ENCODE measurements around the gene HDGFL2. TPM values are rescaled to one million over a fixed set of nuclear protein-coding genes. Genes with fewer than 3 reads are reported as not detected.

Gene HDGFL2
- polyA plus RNA-seq, 3 donors, result 7.0 to 13.2 (median 10.5) TPM

DNA sequence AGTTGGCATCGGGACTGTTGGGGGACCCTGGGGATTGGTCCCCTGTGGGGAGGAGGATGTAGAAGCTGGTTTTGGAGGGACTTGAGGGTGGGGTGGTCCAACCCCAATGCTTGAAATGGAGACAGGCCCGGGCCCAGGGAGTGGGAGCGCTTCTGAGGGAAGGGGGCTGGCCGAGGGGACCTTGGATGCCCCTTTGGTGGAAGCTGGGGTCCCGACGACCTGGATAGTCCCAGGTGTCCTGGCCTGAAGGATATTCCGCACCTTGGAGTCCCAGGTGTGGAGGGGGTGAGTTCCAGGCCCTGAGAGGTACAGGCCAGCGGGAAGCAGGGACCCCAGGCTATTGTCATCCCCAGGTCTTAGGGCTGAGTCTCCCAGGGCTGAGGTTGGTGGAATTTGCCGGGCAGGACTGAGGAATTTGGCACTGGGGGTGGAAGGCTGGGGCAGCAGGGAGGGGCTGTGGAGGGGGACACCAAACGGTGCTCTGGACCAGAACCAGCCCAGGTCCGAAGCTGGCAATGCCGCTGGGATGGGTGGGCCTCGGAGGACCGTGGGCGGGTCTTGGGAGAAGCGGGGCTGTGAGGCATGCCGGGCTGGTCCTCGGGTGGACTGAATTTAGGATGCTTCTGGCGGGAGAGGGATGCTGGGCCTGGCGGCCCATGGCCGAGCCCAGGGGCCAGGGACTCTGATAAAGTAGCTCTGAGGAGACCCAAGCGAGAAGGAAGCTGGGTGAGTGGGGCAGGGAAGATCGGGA lies 1.8 kb downstream of the HDGFL2 start:
- Histone ChIP-seq H3K9ac (ENCODE audit: insufficient read depth, low read length, poor library complexity, severe bottlenecking) (peak overlapping the region; percentile 45), H3K79me2 (ENCODE audit: insufficient read depth, low read length) (peaks cover 17% of the 10 kb centered on the region), H3K4me3 (replicated peaks in 1 of 3; ENCODE audit: low read depth in 2 of 3, low read length in 3 of 3) (peak overlapping the region in 1 of 3 experiments; percentile 36), H2AFZ (ENCODE audit: insufficient read depth, low read depth, low read length, poor library complexity, severe bottlenecking) (no peak overlapping the region), H3K36me3 (replicated peaks in 1 of 2; ENCODE audit: control insufficient read depth in 1 of 2, insufficient read depth in 2 of 2, low read length in 2 of 2) (peaks cover 20 to 32% of the 10 kb centered on the region in 2 donors), H3K4me1 (ENCODE audit: control insufficient read depth in 1 of 2, insufficient read depth in 2 of 2, low read length in 2 of 2) (peaks cover 30 to 35% of the 10 kb centered on the region in 2 donors), H4K20me1 (ENCODE audit: insufficient read depth, low read length) (peaks cover 26% of the 10 kb centered on the region), H3K9me3 (replicated peaks in 1 of 2; ENCODE audit: control insufficient read depth in 1 of 2, insufficient read depth in 1 of 2, low read length in 2 of 2) (no peaks in the 10 kb centered on the region), H3K4me2 (replicated peaks; ENCODE audit: extremely low read depth, low read length, poor library complexity, severe bottlenecking) (peak overlapping the region; percentile 52), H3K27me3 (ENCODE audit: control insufficient read depth in 2 of 2, insufficient read depth in 2 of 2, low read length in 2 of 2) (no peaks in the 10 kb centered on the region), H3K27ac (ENCODE audit: low read depth in 1 of 2, low read length in 2 of 2) (no peak overlapping the region)
- intact Hi-C loops (cut with micrococcal nuclease), result loop anchor here in 1 of 2 donors (2.0 to 5.0 kb wide), 2 partner anchors 131 to 227 kb away; partner anchors contain the start of genes MPND and YJU2
- Mint-ChIP-seq H3K27me3 (ENCODE audit: low read depth in 3 of 3) (peaks cover 0 to 1% (median 0%) of the 10 kb centered on the region in 3 donors), H3K27ac (peak overlapping the region in 3 of 7 donors; percentile 60 to 71 (median 68)), H3K9me3 (no peaks in the 10 kb centered on the region), H3K36me3 (peaks cover 18 to 39% of the 10 kb centered on the region in 2 donors), H3K4me3 (peak overlapping the region; percentile 58 to 79), H3K4me1 (peaks cover 24% of the 10 kb centered on the region)
- WGBS (ENCODE audit: insufficient coverage), result 30% methylated on average over 20 of the region's 23 CpGs
- TF ChIP-seq, protein P1, sequence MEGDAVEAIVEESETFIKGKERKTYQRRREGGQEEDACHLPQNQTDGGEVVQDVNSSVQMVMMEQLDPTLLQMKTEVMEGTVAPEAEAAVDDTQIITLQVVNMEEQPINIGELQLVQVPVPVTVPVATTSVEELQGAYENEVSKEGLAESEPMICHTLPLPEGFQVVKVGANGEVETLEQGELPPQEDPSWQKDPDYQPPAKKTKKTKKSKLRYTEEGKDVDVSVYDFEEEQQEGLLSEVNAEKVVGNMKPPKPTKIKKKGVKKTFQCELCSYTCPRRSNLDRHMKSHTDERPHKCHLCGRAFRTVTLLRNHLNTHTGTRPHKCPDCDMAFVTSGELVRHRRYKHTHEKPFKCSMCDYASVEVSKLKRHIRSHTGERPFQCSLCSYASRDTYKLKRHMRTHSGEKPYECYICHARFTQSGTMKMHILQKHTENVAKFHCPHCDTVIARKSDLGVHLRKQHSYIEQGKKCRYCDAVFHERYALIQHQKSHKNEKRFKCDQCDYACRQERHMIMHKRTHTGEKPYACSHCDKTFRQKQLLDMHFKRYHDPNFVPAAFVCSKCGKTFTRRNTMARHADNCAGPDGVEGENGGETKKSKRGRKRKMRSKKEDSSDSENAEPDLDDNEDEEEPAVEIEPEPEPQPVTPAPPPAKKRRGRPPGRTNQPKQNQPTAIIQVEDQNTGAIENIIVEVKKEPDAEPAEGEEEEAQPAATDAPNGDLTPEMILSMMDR (IDR thresholded peaks at IDR 0.05), result no peak
- no peak for DNase-seq

- Histone ChIP-seq H3K27me3 (ENCODE audit: control insufficient read depth in 2 of 2, insufficient read depth in 2 of 2, low read length in 2 of 2) (no peaks in the 10 kb centered on the region), H4K20me1 (ENCODE audit: insufficient read depth, low read length) (peaks cover 26% of the 10 kb centered on the region), H3K4me2 (replicated peaks; ENCODE audit: extremely low read depth, low read length, poor library complexity, severe bottlenecking) (peak overlapping the region; percentile 52), H2AFZ (ENCODE audit: insufficient read depth, low read depth, low read length, poor library complexity, severe bottlenecking) (no peak overlapping the region), H3K9ac (ENCODE audit: insufficient read depth, low read length, poor library complexity, severe bottlenecking) (peak overlapping the region; percentile 45), H3K27ac (ENCODE audit: low read depth in 1 of 2, low read length in 2 of 2) (no peak overlapping the region), H3K9me3 (replicated peaks in 1 of 2; ENCODE audit: control insufficient read depth in 1 of 2, insufficient read depth in 1 of 2, low read length in 2 of 2) (no peaks in the 10 kb centered on the region), H3K4me3 (replicated peaks in 1 of 3; ENCODE audit: low read depth in 2 of 3, low read length in 3 of 3) (peak overlapping the region in 1 of 3 experiments; percentile 36), H3K4me1 (ENCODE audit: control insufficient read depth in 1 of 2, insufficient read depth in 2 of 2, low read length in 2 of 2) (peaks cover 30 to 35% of the 10 kb centered on the region in 2 donors), H3K36me3 (replicated peaks in 1 of 2; ENCODE audit: control insufficient read depth in 1 of 2, insufficient read depth in 2 of 2, low read length in 2 of 2) (peaks cover 20 to 38% of the 10 kb centered on the region in 2 donors), H3K79me2 (ENCODE audit: insufficient read depth, low read length) (peaks cover 17% of the 10 kb centered on the region)
- TF ChIP-seq, protein P1 (IDR thresholded peaks at IDR 0.05), result no peak
- Mint-ChIP-seq H3K4me1 (peaks cover 24% of the 10 kb centered on the region), H3K36me3 (peaks cover 18 to 45% of the 10 kb centered on the region in 2 donors), H3K27ac (peak overlapping the region in 4 of 7 donors; percentile 50 to 75 (median 70)), H3K4me3 (peak overlapping the region; percentile 58 to 79), H3K9me3 (no peaks in the 10 kb centered on the region), H3K27me3 (ENCODE audit: low read depth in 3 of 3) (peaks cover 0 to 1% (median 0%) of the 10 kb centered on the region in 3 donors)
- 18% methylated on average over 4 of the region's 13 CpGs for WGBS (ENCODE audit: insufficient coverage)
- intact Hi-C loops (cut with micrococcal nuclease), result loop anchor here in 1 of 2 donors (5.0 kb wide), 1 partner anchor 227 kb away; the partner anchor contains the start of gene YJU2
- DNase-seq, result no peak
Measured at GRCh38 chr19:4474514-4475022, 2.5 kb downstream of the HDGFL2 start.

Measured in CD14-positive monocyte (primary cell).